B cell (primary cell): Measurements from ENCODE around the gene USP49. TPM values are rescaled to one million over a fixed set of nuclear protein-coding genes. Genes with fewer than 3 reads are reported as not detected.

Experiments
- ATAC-seq: fragments of 200-7000 bp; cut with Tn5 transposase; one replicate; pipeline ENCODE4 v1.10.0; 2021; ENCODE audit warnings: low read depth, mild to moderate bottlenecking, moderate number of reproducible peaks, moderate library complexity
- CTCF ChIA-PET: fragments of 350-600 bp; sonication (Branson Sonifier 250); formaldehyde crosslinking; loops from one replicate; lab custom pipeline; 2021; ENCODE audit warnings: antibody characterized with exemption, inconsistent platforms; lab: Charles Lee
- POLR2A ChIA-PET: fragments of 350-600 bp; sonication (Branson Sonifier 250); formaldehyde crosslinking; loops from one replicate; lab custom pipeline; 2021; ENCODE audit warnings: antibody characterized with exemption; lab: Charles Lee
- DNase-seq: peaks from one replicate; pipeline ENCODE4 v3.0.0; 2013
- H2AFZ ChIP-seq: 2 replicates; pipeline ENCODE4 v1.6.1; 2012; ENCODE audit warnings: mild to moderate bottlenecking, low read depth, low read length; ENCODE audit not compliant: insufficient read depth, poor library complexity, severe bottlenecking
- H3K27ac ChIP-seq, 2 donors: 1 replicate in 1 of 2; 2 replicates in 1 of 2; pipeline ENCODE4 v1.5.1; 2012 to 2013; ENCODE audit warnings: low read length in 2 of 2, mild to moderate bottlenecking in 2 of 2, moderate library complexity in 1 of 2
- H3K27me3 ChIP-seq, 4 experiments: fragments of 200-600 bp in 1 of 4; sonication (generic) in 1 of 4; replicated peaks in 1 of 4; 1 replicate in 2 of 4; 2 replicates in 2 of 4; pipeline versions ENCODE4 v1.6.1 to v1.7.0; 2013 to 2016; ENCODE audit warnings: low read length in 3 of 4, mild to moderate bottlenecking in 2 of 4, mixed read lengths in 1 of 4, moderate library complexity in 1 of 4; ENCODE audit not compliant: insufficient read depth in 4 of 4, control insufficient read depth in 3 of 4; ENCODE audit errors: control extremely low read depth in 1 of 4
- H3K36me3 ChIP-seq, 2 experiments: replicated peaks in 1 of 2; 1 replicate in 1 of 2; 2 replicates in 1 of 2; pipeline versions ENCODE4 v1.6.1 to v1.7.1; 2013; ENCODE audit warnings: low read length in 1 of 2; ENCODE audit not compliant: insufficient read depth in 2 of 2, control insufficient read depth in 1 of 2; ENCODE audit errors: control extremely low read depth in 1 of 2, extremely low read depth in 1 of 2
- H3K4me1 ChIP-seq, 2 donors: fragments of 200-600 bp in 1 of 2; sonication (generic) in 1 of 2; 1 replicate in 1 of 2; 2 replicates in 1 of 2; pipeline versions ENCODE4 v1.5.1 to v1.6.1; 2013 to 2017; ENCODE audit warnings: low read length in 2 of 2; ENCODE audit not compliant: control insufficient read depth in 2 of 2, insufficient read depth in 2 of 2
- H3K4me2 ChIP-seq: replicated peaks from 2 replicates; pipeline ENCODE3; 2012; ENCODE audit warnings: mild to moderate bottlenecking, low read depth, low read length; ENCODE audit not compliant: poor library complexity, severe bottlenecking
- H3K4me3 ChIP-seq, 5 experiments: fragments of 200-600 bp in 1 of 5; sonication (generic) in 1 of 5; 1 replicate in 3 of 5; 2 replicates in 2 of 5; pipeline versions ENCODE4 v1.5.1 to v1.7.0; 2011 to 2016; ENCODE audit warnings: low read length in 4 of 5, mild to moderate bottlenecking in 4 of 5, low read depth in 2 of 5, control low read depth in 1 of 5, moderate library complexity in 1 of 5; ENCODE audit not compliant: insufficient read depth in 1 of 5; ENCODE audit errors: control extremely low read depth in 1 of 5, extremely low read depth in 1 of 5
- H3K79me2 ChIP-seq: fragments of 200-600 bp; sonication (generic); one replicate; pipeline ENCODE4 v1.6.0; 2016; ENCODE audit warnings: low read length; ENCODE audit not compliant: control insufficient read depth, insufficient read depth
- H3K9ac ChIP-seq: fragments of 200-600 bp; sonication (generic); 2 replicates; pipeline ENCODE4 v1.6.1; 2017; ENCODE audit warnings: mild to moderate bottlenecking, low read length, moderate library complexity
- H3K9me3 ChIP-seq, 3 donors: one replicate each; pipeline versions ENCODE4 v1.6.1 to v1.7.1; 2013; ENCODE audit warnings: low read length in 2 of 3; ENCODE audit not compliant: control insufficient read depth in 2 of 3, insufficient read depth in 1 of 3; ENCODE audit errors: control extremely low read depth in 1 of 3
- H4K20me1 ChIP-seq: 2 replicates; pipeline ENCODE4 v1.6.0; 2012; ENCODE audit warnings: mild to moderate bottlenecking, low read length; ENCODE audit not compliant: insufficient read depth, control insufficient read depth, poor library complexity, severe bottlenecking
- H3K27ac Mint-ChIP-seq: one replicate; pipeline ENCODE4 v1.8.0; 2021; ENCODE audit warnings: mixed read lengths
- H3K27me3 Mint-ChIP-seq: one replicate; pipeline ENCODE4 v1.8.0; 2021; ENCODE audit warnings: mixed read lengths
- H3K4me1 Mint-ChIP-seq: one replicate; pipeline ENCODE4 v1.8.0; 2021; ENCODE audit warnings: mixed read lengths
- H3K4me3 Mint-ChIP-seq: one replicate; pipeline ENCODE4 v1.8.0; 2021; ENCODE audit warnings: mixed read lengths
- H3K9me3 Mint-ChIP-seq: one replicate; pipeline ENCODE4 v1.8.0; 2022; ENCODE audit warnings: mixed read lengths; ENCODE audit not compliant: insufficient read depth
- EZH2 ChIP-seq: IDR thresholded peaks from 2 replicates; pipeline ENCODE4 v1.6.1; 2012; ENCODE audit warnings: borderline replicate concordance, low read depth, mild to moderate bottlenecking, moderate library complexity, low read length; ENCODE audit not compliant: insufficient read depth, poor library complexity, severe bottlenecking
- WGBS: methylation state at CpG from one replicate; pipeline ENCODE4 v1.1.5; 2013; ENCODE audit warnings: missing lambda C conversion rate; ENCODE audit not compliant: insufficient coverage; 5-methylcytosine and 5-hydroxymethylcytosine counted together
- intact Hi-C: fragments of 100-400 bp; cut with micrococcal nuclease; formaldehyde crosslinking; loops from one replicate; pipeline ENCODE4 v1.10.0; 2022
- polyA plus RNA-seq: library from polyadenylated mRNA; depleted of rRNA; stranded (reverse); fragments of >200 nt; gene quantifications from 2 replicates; pipeline ENCODE4 v1.2.3, GENCODE V29; 2012
- total RNA-seq, 2 donors: library from RNA; stranded (reverse); fragments of 120-200 nt in 1 of 2; gene quantifications; 1 replicate in 1 of 2; 2 replicates in 1 of 2; pipeline versions ENCODE4 v1.2.3 to v1.2.4, GENCODE V29; 2013 to 2022
- TF ChIP-seq, protein P1 (sequence below): fragments of 200-600 bp; IDR thresholded peaks from one replicate; pipeline ENCODE4 v1.8.0; 2022; ENCODE audit warnings: antibody characterized with exemption, mild to moderate bottlenecking

Gene USP49
- total and polyA plus RNA-seq, 2 donors (not counting 1 experiment from before 2014, with no cell fraction given), result 2.6 to 9.9 TPM

DNA sequence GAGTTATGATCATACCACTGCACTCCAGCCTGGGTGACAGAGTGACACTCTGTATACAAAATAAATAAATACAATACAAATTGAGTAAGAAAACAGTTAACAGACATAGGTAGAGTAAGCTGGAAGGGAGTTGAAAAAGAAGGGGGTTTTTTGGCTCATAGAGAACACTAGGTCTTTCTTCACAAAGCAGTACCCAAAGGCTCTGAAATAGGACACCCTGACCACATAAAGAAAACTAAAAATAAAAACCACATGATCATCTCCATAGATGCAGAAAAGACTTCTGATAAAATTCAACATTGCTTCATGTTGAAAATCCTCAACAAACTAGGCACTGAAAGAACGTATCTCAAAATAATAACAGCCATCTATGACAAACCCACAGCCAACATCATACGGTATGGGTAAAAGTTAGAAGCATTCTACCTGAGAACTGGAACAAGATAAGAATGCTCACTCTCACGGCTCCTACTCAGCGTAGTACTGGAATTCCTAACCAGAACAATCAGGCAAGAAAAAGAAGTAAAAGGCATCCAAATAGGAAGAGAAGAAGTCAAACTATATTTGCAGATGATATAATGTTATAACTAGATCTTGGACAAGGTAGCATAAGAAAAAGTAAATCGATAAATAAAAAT, 59.0 kb downstream of the USP49 start:
- Histone ChIP-seq H3K4me1 (no peaks in the 10 kb centered on the region), H3K9ac (no peak overlapping the region), H3K27ac (no peak overlapping the region), H2AFZ (no peak overlapping the region), H3K4me2 (no peak overlapping the region), H3K9me3 (no peaks in the 10 kb centered on the region), H3K36me3 (no peaks in the 10 kb centered on the region), H3K4me3 (no peak overlapping the region), H3K79me2 (no peaks in the 10 kb centered on the region), H4K20me1 (no peaks in the 10 kb centered on the region), H3K27me3 (no peaks in the 10 kb centered on the region)
- DNase-seq (no peak), ATAC-seq (no peak)
- Mint-ChIP-seq H3K4me1 (no peaks in the 10 kb centered on the region), H3K4me3 (no peak overlapping the region), H3K27me3 (no peaks in the 10 kb centered on the region), H3K9me3 (no peaks in the 10 kb centered on the region), H3K27ac (no peak overlapping the region)
- ChIA-PET POLR2A (no interaction called here), CTCF (interaction anchor here (1.0 kb wide), 1 partner anchor 11 kb away, joined by 3 read pairs; no protein-coding TSS in a partner anchor)
- intact Hi-C loops, result no loop called here
- TF ChIP-seq, protein P1, sequence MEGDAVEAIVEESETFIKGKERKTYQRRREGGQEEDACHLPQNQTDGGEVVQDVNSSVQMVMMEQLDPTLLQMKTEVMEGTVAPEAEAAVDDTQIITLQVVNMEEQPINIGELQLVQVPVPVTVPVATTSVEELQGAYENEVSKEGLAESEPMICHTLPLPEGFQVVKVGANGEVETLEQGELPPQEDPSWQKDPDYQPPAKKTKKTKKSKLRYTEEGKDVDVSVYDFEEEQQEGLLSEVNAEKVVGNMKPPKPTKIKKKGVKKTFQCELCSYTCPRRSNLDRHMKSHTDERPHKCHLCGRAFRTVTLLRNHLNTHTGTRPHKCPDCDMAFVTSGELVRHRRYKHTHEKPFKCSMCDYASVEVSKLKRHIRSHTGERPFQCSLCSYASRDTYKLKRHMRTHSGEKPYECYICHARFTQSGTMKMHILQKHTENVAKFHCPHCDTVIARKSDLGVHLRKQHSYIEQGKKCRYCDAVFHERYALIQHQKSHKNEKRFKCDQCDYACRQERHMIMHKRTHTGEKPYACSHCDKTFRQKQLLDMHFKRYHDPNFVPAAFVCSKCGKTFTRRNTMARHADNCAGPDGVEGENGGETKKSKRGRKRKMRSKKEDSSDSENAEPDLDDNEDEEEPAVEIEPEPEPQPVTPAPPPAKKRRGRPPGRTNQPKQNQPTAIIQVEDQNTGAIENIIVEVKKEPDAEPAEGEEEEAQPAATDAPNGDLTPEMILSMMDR, result no peak
- TF ChIP-seq EZH2, result no peak
- WGBS, result no CpG with 5 or more reads among the region's 5 CpGs

DNA sequence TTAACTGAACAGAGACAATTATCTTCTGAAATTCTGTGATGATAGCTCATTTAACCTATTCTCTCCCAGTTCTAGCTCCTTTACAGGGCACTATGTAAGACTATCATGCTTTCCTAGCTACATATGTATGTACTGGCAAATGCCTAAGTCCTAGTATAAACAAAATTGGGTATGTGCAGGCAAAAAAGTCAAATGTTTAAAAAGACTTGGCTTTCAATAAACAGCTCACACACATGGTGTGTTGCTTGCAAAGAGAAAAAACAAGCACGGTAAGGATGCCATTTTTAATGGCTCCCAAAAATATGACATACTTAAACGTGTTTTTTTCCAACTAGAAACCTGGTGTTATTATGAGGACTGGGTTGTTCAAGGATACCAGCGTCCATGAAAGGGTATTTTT, 62.9 kb downstream of the USP49 start:
- DNase-seq (no peak), ATAC-seq (no peak)
- no peak overlapping the region for H3K27ac ChIP-seq
- H3K9me3 ChIP-seq, result no peaks in the 10 kb centered on the region
- no peaks in the 10 kb centered on the region for H3K36me3 ChIP-seq
- H4K20me1 ChIP-seq, result no peaks in the 10 kb centered on the region
- H3K27me3 Mint-ChIP-seq, result no peaks in the 10 kb centered on the region
- H3K4me3 Mint-ChIP-seq, result no peak overlapping the region
- WGBS, result no CpG with 5 or more reads among the region's 3 CpGs
- H3K4me1 ChIP-seq, result no peaks in the 10 kb centered on the region
- no peaks in the 10 kb centered on the region for H3K79me2 ChIP-seq
- ChIA-PET POLR2A (interaction anchor here (0.6 kb wide), 2 partner anchors 201 to 331 kb away, joined by 3 read pairs; no protein-coding TSS in a partner anchor), CTCF (interaction anchor here (0.6 kb wide), 1 partner anchor 37 kb away, joined by 3 read pairs; no protein-coding TSS in a partner anchor)
- H3K9me3 Mint-ChIP-seq, result no peaks in the 10 kb centered on the region
- no peaks in the 10 kb centered on the region for H3K27me3 ChIP-seq
- no peaks in the 10 kb centered on the region for H3K4me1 Mint-ChIP-seq
- no peak overlapping the region for H3K4me3 ChIP-seq
- H2AFZ ChIP-seq, result no peak overlapping the region
- no peak overlapping the region for H3K4me2 ChIP-seq
- TF ChIP-seq, protein P1, result no peak
- TF ChIP-seq EZH2, result no peak
- H3K27ac Mint-ChIP-seq, result no peak overlapping the region
- intact Hi-C loops, result no loop called here
- no peak overlapping the region for H3K9ac ChIP-seq
